VCaP (cell line): ENCODE measurements around the gene XAB2.

Experiments
- H3K27ac ChIP-seq: fragments of 450-650 bp; 2 replicates; pipeline ENCODE4 v1.5.1; 2017
- TF ChIP-seq, protein P1 (sequence below): fragments of 450-650 bp; conservative IDR thresholded peaks from 2 replicates; pipeline ENCODE4 v1.5.1; 2017; ENCODE audit warnings: mild to moderate bottlenecking, moderate library complexity

Gene XAB2

DNA sequence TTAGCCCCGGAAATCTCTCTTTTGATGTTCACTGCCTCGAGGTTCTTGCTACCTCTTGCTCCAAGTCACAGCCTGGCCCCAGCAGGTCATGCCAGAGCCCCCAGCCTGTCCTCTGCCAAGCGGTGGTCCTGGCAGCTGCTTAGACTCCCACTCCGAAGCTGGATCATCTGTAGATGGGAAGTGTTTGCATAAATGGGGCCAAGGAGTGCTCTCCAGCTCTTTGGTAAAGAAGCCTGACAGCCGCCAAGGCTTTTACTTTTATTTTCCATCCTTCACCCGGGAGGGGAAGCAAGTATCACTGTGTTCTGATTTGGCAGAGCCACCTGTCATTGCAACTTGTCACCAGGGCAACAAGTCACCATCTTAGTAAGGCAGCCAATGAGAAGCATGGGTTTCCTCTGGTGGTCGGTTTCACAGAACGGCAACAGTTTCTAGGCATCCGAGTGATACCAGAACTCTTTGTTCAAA is 28.9 kb upstream of the XAB2 start:
- no peak overlapping the region for H3K27ac ChIP-seq
- TF ChIP-seq, protein P1, sequence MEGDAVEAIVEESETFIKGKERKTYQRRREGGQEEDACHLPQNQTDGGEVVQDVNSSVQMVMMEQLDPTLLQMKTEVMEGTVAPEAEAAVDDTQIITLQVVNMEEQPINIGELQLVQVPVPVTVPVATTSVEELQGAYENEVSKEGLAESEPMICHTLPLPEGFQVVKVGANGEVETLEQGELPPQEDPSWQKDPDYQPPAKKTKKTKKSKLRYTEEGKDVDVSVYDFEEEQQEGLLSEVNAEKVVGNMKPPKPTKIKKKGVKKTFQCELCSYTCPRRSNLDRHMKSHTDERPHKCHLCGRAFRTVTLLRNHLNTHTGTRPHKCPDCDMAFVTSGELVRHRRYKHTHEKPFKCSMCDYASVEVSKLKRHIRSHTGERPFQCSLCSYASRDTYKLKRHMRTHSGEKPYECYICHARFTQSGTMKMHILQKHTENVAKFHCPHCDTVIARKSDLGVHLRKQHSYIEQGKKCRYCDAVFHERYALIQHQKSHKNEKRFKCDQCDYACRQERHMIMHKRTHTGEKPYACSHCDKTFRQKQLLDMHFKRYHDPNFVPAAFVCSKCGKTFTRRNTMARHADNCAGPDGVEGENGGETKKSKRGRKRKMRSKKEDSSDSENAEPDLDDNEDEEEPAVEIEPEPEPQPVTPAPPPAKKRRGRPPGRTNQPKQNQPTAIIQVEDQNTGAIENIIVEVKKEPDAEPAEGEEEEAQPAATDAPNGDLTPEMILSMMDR, result no peak

DNA sequence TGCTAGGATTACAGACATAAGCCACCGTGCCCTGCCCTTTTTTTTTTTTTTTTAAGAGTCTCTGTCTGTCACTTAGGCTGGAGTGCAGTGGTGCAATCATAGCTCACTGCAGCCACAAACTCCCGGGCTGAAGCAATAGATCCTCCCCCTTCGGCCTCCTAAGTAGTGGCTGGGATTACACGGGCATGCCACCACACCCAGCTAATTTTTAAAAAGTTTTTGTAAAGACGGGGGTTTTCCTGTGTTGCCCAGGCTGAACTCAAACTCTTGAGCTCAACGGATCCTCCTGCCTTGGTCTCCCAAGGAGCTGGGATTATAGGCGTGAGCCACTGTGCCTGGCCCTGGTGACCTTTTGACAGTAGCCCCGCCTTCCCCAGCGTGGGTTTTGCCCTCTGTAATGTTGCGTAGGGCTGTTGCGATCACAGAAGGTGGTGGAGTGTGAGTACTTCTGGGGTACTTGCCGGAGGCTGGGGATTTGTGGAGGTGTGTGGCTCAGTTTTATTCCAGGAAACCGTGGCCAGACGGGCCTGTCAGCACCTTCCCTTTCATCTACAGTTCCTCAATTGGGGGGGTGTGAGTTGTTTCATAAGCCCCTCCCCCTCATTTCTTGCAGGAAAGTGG is 27.9 kb upstream of the XAB2 start:
- TF ChIP-seq, protein P1, result no peak
- no peak overlapping the region for H3K27ac ChIP-seq

DNA sequence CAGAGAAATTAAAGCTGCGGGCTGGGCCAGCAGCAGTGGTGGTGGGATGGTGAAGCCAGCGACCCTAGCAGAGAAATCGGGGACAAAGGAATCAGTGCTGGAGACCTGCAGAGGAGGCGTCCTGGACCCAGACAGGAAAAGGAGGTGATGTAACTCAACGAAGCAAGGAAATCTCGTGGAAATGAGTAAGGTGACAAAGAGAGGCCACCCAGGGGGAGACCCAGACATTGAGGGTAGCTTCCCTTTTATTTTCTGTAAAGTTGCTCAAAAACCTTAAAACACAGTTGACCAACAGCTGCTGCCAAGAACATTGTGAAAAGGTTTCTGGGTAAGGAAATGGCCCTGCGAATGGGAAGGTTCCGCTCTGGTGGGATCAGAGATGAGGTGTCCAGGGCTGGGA is 26.2 kb upstream of the XAB2 start:
- TF ChIP-seq, protein P1, result no peak
- H3K27ac ChIP-seq, result no peak overlapping the region

- TF ChIP-seq, protein P1, result no peak
- H3K27ac ChIP-seq, result no peak overlapping the region
These were observed 25.1 kb upstream of the XAB2 start for GRCh38 chr19:7654401-7654800.

- peak overlapping the region; percentile 30; the same call in 1 of the 2 replicates for H3K27ac ChIP-seq
- TF ChIP-seq, protein P1, result peak; percentile 90
These were observed 22.8 kb upstream of the XAB2 start for GRCh38 chr19:7652061-7652641.

GRCh38 chr19:7650148-7650547 is 20.8 kb upstream of the XAB2 start:
- H3K27ac ChIP-seq, result no peak overlapping the region
- TF ChIP-seq, protein P1, result no peak

- H3K27ac ChIP-seq, result no peak overlapping the region
- TF ChIP-seq, protein P1, result no peak
These were observed 19.1 kb upstream of the XAB2 start for GRCh38 chr19:7648265-7649014.
